ENCODE measurements around the gene COL13A1.

Gene COL13A1

GRCh38 chr10:69845574-69846292 lies 44.0 kb downstream of the COL13A1 start:
- DNase-seq (ENCODE audit: low read depth in 3 of 3), result no peak

GRCh38 chr10:69846293-69846921 lies 44.7 kb downstream of the COL13A1 start:
- no peak for DNase-seq (ENCODE audit: low read depth in 3 of 3)

GRCh38 chr10:69847458-69847857 lies 45.8 kb downstream of the COL13A1 start:
- DNase-seq (ENCODE audit: low read depth in 3 of 3), result no peak

GRCh38 chr10:69847883-69848282 lies 46.2 kb downstream of the COL13A1 start:
- no peak for DNase-seq (ENCODE audit: low read depth in 3 of 3)

- no peak for DNase-seq (ENCODE audit: low read depth in 3 of 3)
Measured at GRCh38 chr10:69848454-69848853, 46.7 kb downstream of the COL13A1 start.

GRCh38 chr10:69849825-69850224 lies 48.1 kb downstream of the COL13A1 start:
- DNase-seq (ENCODE audit: low read depth in 3 of 3), result no peak

- DNase-seq (ENCODE audit: low read depth in 3 of 3), result no peak
Measured at GRCh38 chr10:69850440-69850839, 48.7 kb downstream of the COL13A1 start.

- DNase-seq (ENCODE audit: low read depth in 3 of 3), result no peak
Measured at GRCh38 chr10:69851306-69851705, 49.6 kb downstream of the COL13A1 start.

GRCh38 chr10:69853064-69853463 lies 51.4 kb downstream of the COL13A1 start:
- no peak for DNase-seq (ENCODE audit: low read depth in 3 of 3)

- no peak for DNase-seq (ENCODE audit: low read depth in 3 of 3)
Measured at GRCh38 chr10:69854511-69855345, 53.0 kb downstream of the COL13A1 start.

- DNase-seq (ENCODE audit: low read depth in 3 of 3), result no peak
Measured at GRCh38 chr10:69855346-69856111, 53.8 kb downstream of the COL13A1 start.

- DNase-seq (ENCODE audit: low read depth in 3 of 3), result no peak
Measured at GRCh38 chr10:69856601-69857166, 55.0 kb downstream of the COL13A1 start.

- DNase-seq (ENCODE audit: low read depth in 3 of 3), result no peak
Measured at GRCh38 chr10:69858201-69858600, 56.5 kb downstream of the COL13A1 start.

GRCh38 chr10:69860271-69860670 lies 58.6 kb downstream of the COL13A1 start:
- DNase-seq (ENCODE audit: low read depth in 3 of 3), result no peak

GRCh38 chr10:69861251-69862240 lies 59.8 kb downstream of the COL13A1 start:
- DNase-seq (ENCODE audit: low read depth in 3 of 3), result no peak

GRCh38 chr10:69862882-69863530 lies 61.3 kb downstream of the COL13A1 start:
- no peak for DNase-seq (ENCODE audit: low read depth in 3 of 3)

GRCh38 chr10:69863580-69863979 lies 61.9 kb downstream of the COL13A1 start:
- DNase-seq (ENCODE audit: low read depth in 3 of 3), result no peak

GRCh38 chr10:69864321-69864720 lies 62.6 kb downstream of the COL13A1 start:
- no peak for DNase-seq (ENCODE audit: low read depth in 3 of 3)

GRCh38 chr10:69865450-69865849 lies 63.7 kb downstream of the COL13A1 start:
- DNase-seq (ENCODE audit: low read depth in 3 of 3), result no peak

GRCh38 chr10:69866246-69866687 lies 64.6 kb downstream of the COL13A1 start:
- no peak for DNase-seq (ENCODE audit: low read depth in 3 of 3)

Data from stimulated activated CD4-positive, alpha-beta T cell treated with anti-CD3 and anti-CD28 coated beads, TNF-alpha, amount 100 ng/mL, for 24 hours (primary cell).